ENCODE results near the gene STIM2. TPM values are rescaled to one million over a fixed set of nuclear protein-coding genes. Genes with fewer than 3 reads are reported as not detected.
A peak's percentile ranks its signal among the peaks of the same experiment; 100 is the strongest.

Gene STIM2
- polyA plus RNA-seq, 3 donors = 8.6 to 16.5 (median 8.8) TPM

GRCh38 chr4:26820346-26820745 is 40.3 kb upstream of the STIM2 start:
- no peak overlapping the region for H3K4me3 ChIP-seq (replicated peaks in 1 of 3; ENCODE audit: low read depth in 2 of 3, low read length in 3 of 3)
- peaks cover 22% of the 10 kb centered on the region in 2 donors for H3K4me1 ChIP-seq (ENCODE audit: control insufficient read depth in 1 of 2, insufficient read depth in 2 of 2, low read length in 2 of 2)
- no peaks in the 10 kb centered on the region for H3K36me3 ChIP-seq (replicated peaks in 1 of 2; ENCODE audit: control insufficient read depth in 1 of 2, insufficient read depth in 2 of 2, low read length in 2 of 2)
- H3K27ac ChIP-seq (ENCODE audit: low read depth in 1 of 2, low read length in 2 of 2) = no peak overlapping the region
- H3K4me1 Mint-ChIP-seq = peaks cover 27% of the 10 kb centered on the region
- intact Hi-C loops (cut with micrococcal nuclease) = no loop called here
- peaks cover 46 to 61% (median 54%) of the 10 kb centered on the region in 3 donors for H3K27me3 Mint-ChIP-seq (ENCODE audit: low read depth in 3 of 3)
- H3K79me2 ChIP-seq (ENCODE audit: insufficient read depth, low read length) = no peaks in the 10 kb centered on the region
- H4K20me1 ChIP-seq (ENCODE audit: insufficient read depth, low read length) = no peaks in the 10 kb centered on the region
- no peak for DNase-seq
- H3K4me3 Mint-ChIP-seq = peak overlapping the region in 1 of 2 donors; percentile 68
- no peak overlapping the region for H3K27ac Mint-ChIP-seq
- H3K4me2 ChIP-seq (replicated peaks; ENCODE audit: extremely low read depth, low read length, poor library complexity, severe bottlenecking) = no peak overlapping the region
- no CpG with 5 or more reads among the region's 1 CpG for WGBS (ENCODE audit: insufficient coverage)
- H3K9me3 Mint-ChIP-seq = peaks cover 4 to 23% (median 12%) of the 10 kb centered on the region in 7 donors
- peaks cover 4 to 23% of the 10 kb centered on the region in 2 donors for H3K36me3 Mint-ChIP-seq
- TF ChIP-seq CTCF (IDR thresholded peaks at IDR 0.05) = no peak
- no peak overlapping the region for H3K9ac ChIP-seq (ENCODE audit: insufficient read depth, low read length, poor library complexity, severe bottlenecking)
- peaks cover 8 to 10% of the 10 kb centered on the region in 2 donors for H3K9me3 ChIP-seq (replicated peaks in 1 of 2; ENCODE audit: control insufficient read depth in 1 of 2, insufficient read depth in 1 of 2, low read length in 2 of 2)
- H3K27me3 ChIP-seq (ENCODE audit: control insufficient read depth in 2 of 2, insufficient read depth in 2 of 2, low read length in 2 of 2) = peaks cover 52 to 53% of the 10 kb centered on the region in 2 donors
- no peak overlapping the region for H2AFZ ChIP-seq (ENCODE audit: insufficient read depth, low read depth, low read length, poor library complexity, severe bottlenecking)

GRCh38 chr4:26821031-26821430 is 39.6 kb upstream of the STIM2 start:
- no peak for TF ChIP-seq CTCF (IDR thresholded peaks at IDR 0.05)
- Mint-ChIP-seq H3K36me3 (peaks cover 4 to 23% of the 10 kb centered on the region in 2 donors), H3K27me3 (ENCODE audit: low read depth in 3 of 3) (peaks cover 46 to 61% (median 54%) of the 10 kb centered on the region in 3 donors), H3K9me3 (peaks cover 4 to 23% (median 12%) of the 10 kb centered on the region in 7 donors), H3K4me3 (peak overlapping the region in 1 of 2 donors; percentile 76), H3K27ac (peak overlapping the region in 1 of 7 donors; percentile 30), H3K4me1 (peaks cover 29% of the 10 kb centered on the region)
- WGBS (ENCODE audit: insufficient coverage) = no CpG with 5 or more reads among the region's 3 CpGs
- intact Hi-C loops (cut with micrococcal nuclease) = no loop called here
- Histone ChIP-seq H3K27ac (ENCODE audit: low read depth in 1 of 2, low read length in 2 of 2) (no peak overlapping the region), H2AFZ (ENCODE audit: insufficient read depth, low read depth, low read length, poor library complexity, severe bottlenecking) (no peak overlapping the region), H3K9me3 (replicated peaks in 1 of 2; ENCODE audit: control insufficient read depth in 1 of 2, insufficient read depth in 1 of 2, low read length in 2 of 2) (peaks cover 8 to 10% of the 10 kb centered on the region in 2 donors), H3K36me3 (replicated peaks in 1 of 2; ENCODE audit: control insufficient read depth in 1 of 2, insufficient read depth in 2 of 2, low read length in 2 of 2) (no peaks in the 10 kb centered on the region), H3K79me2 (ENCODE audit: insufficient read depth, low read length) (no peaks in the 10 kb centered on the region), H3K9ac (ENCODE audit: insufficient read depth, low read length, poor library complexity, severe bottlenecking) (no peak overlapping the region), H3K4me3 (replicated peaks in 1 of 3; ENCODE audit: low read depth in 2 of 3, low read length in 3 of 3) (no peak overlapping the region), H3K4me2 (replicated peaks; ENCODE audit: extremely low read depth, low read length, poor library complexity, severe bottlenecking) (no peak overlapping the region), H3K27me3 (ENCODE audit: control insufficient read depth in 2 of 2, insufficient read depth in 2 of 2, low read length in 2 of 2) (peaks cover 50 to 52% of the 10 kb centered on the region in 2 donors), H3K4me1 (ENCODE audit: control insufficient read depth in 1 of 2, insufficient read depth in 2 of 2, low read length in 2 of 2) (peaks cover 26 to 29% of the 10 kb centered on the region in 2 donors), H4K20me1 (ENCODE audit: insufficient read depth, low read length) (no peaks in the 10 kb centered on the region)
- DNase-seq = no peak
